ENCODE results near the gene DLK2. TPM values are rescaled to one million over a fixed set of nuclear protein-coding genes. Genes with fewer than 3 reads are reported as not detected.

The DLK2 gene
- total RNA-seq, 1 donor from 2014 or later = not detected

GRCh38 chr6:43445576-43445975 is 9.8 kb downstream of the DLK2 start:
- Histone ChIP-seq H3K79me2 (ENCODE audit: low read depth) (no peaks in the 10 kb centered on the region), H3K36me3 (no peaks in the 10 kb centered on the region), H3K9ac (no peak overlapping the region), H3K4me3 (no peak overlapping the region), H3K27ac (no peak overlapping the region), H4K20me1 (ENCODE audit: low read depth) (no peaks in the 10 kb centered on the region), H3K4me1 (no peaks in the 10 kb centered on the region), H3K4me2 (no peak overlapping the region), H2AFZ (replicated peaks) (no peak overlapping the region), H3K9me3 (ENCODE audit: low read depth) (no peaks in the 10 kb centered on the region), H3K27me3 (no peaks in the 10 kb centered on the region), H3F3A (ENCODE audit: low read depth) (no peaks in the 10 kb centered on the region)
- no peaks in the 10 kb centered on the region for H3K4me1 Mint-ChIP-seq
- H3K9me3 Mint-ChIP-seq = no peaks in the 10 kb centered on the region
- H3K27me3 Mint-ChIP-seq (ENCODE audit: insufficient read depth, low read depth) = peaks cover 3% of the 10 kb centered on the region
- no peak overlapping the region for H3K27ac Mint-ChIP-seq
- peaks cover 1% of the 10 kb centered on the region for H3K36me3 Mint-ChIP-seq
- H3K4me3 Mint-ChIP-seq = no peak overlapping the region
- DNase-seq (ENCODE audit: low spot score) = no peak
- TF ChIP-seq EZH2 (IDR thresholded peaks at IDR 0.05) (no peak), EZH2phosphoT487 (IDR thresholded peaks at IDR 0.05) (no peak)
- TF ChIP-seq, protein P1, sequence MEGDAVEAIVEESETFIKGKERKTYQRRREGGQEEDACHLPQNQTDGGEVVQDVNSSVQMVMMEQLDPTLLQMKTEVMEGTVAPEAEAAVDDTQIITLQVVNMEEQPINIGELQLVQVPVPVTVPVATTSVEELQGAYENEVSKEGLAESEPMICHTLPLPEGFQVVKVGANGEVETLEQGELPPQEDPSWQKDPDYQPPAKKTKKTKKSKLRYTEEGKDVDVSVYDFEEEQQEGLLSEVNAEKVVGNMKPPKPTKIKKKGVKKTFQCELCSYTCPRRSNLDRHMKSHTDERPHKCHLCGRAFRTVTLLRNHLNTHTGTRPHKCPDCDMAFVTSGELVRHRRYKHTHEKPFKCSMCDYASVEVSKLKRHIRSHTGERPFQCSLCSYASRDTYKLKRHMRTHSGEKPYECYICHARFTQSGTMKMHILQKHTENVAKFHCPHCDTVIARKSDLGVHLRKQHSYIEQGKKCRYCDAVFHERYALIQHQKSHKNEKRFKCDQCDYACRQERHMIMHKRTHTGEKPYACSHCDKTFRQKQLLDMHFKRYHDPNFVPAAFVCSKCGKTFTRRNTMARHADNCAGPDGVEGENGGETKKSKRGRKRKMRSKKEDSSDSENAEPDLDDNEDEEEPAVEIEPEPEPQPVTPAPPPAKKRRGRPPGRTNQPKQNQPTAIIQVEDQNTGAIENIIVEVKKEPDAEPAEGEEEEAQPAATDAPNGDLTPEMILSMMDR (IDR thresholded peaks at IDR 0.05) = no peak

DNA sequence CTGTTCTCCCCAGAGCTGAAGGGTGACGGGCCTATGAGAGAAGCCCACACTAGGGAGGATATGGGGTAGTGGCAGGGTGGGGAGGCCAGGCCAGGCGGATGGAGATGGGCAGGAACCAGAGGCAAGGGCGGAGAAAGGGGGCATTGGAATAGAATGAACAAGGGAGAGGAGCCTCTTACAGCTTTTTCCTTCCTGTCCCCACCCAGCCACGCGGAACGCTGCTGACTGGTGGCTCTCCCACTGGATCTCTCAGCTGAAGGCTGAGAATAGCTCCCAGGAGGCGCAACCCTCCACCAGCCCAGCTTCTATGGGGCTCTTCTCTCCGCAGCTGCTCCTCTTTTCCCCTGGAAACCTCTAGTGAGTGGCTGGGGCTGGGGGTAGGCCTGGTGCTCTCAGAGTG is 10.8 kb downstream of the DLK2 start:
- H3K4me1 ChIP-seq = no peaks in the 10 kb centered on the region
- Mint-ChIP-seq H3K9me3 (no peaks in the 10 kb centered on the region), H3K27ac (no peak overlapping the region), H3K4me1 (no peaks in the 10 kb centered on the region), H3K27me3 (ENCODE audit: insufficient read depth, low read depth) (peaks cover 3% of the 10 kb centered on the region), H3K36me3 (peaks cover 1% of the 10 kb centered on the region), H3K4me3 (no peak overlapping the region)
- no peaks in the 10 kb centered on the region for H3K27me3 ChIP-seq
- H2AFZ ChIP-seq (replicated peaks) = no peak overlapping the region
- no peaks in the 10 kb centered on the region for H3K79me2 ChIP-seq (ENCODE audit: low read depth)
- TF ChIP-seq EZH2 (IDR thresholded peaks at IDR 0.05) (no peak), EZH2phosphoT487 (IDR thresholded peaks at IDR 0.05) (no peak)
- TF ChIP-seq, protein P1 (IDR thresholded peaks at IDR 0.05) = no peak
- H3K4me2 ChIP-seq = no peak overlapping the region
- no peak overlapping the region for H3K27ac ChIP-seq
- no peak overlapping the region for H3K9ac ChIP-seq
- DNase-seq (ENCODE audit: low spot score) = no peak
- H3F3A ChIP-seq (ENCODE audit: low read depth) = no peaks in the 10 kb centered on the region
- no peaks in the 10 kb centered on the region for H4K20me1 ChIP-seq (ENCODE audit: low read depth)
- H3K4me3 ChIP-seq = no peak overlapping the region
- H3K9me3 ChIP-seq (ENCODE audit: low read depth) = no peaks in the 10 kb centered on the region
- no peaks in the 10 kb centered on the region for H3K36me3 ChIP-seq

DNA sequence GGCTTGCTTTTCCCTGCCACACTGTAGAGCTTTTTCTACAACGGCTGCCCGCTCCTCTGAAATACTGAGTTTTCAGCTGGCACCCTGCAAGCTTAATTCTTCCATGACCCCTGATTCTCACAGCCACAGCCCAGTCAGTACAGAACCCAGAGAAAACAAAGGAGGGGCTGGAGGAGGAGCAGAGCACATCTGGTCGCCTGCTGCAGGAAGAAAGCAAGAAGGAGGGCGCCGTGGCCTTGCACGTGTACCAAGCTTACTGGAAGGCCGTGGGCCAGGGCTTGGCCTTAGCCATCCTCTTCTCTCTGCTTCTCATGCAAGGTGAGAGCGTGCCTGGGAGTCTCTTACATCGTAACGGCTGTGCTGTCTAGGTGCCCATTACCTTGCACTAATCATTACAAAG is 11.3 kb downstream of the DLK2 start:
- no peak overlapping the region for H3K27ac Mint-ChIP-seq
- H3F3A ChIP-seq (ENCODE audit: low read depth) = no peaks in the 10 kb centered on the region
- no peak overlapping the region for H2AFZ ChIP-seq (replicated peaks)
- no peaks in the 10 kb centered on the region for H3K27me3 ChIP-seq
- H4K20me1 ChIP-seq (ENCODE audit: low read depth) = no peaks in the 10 kb centered on the region
- no peak overlapping the region for H3K9ac ChIP-seq
- no peaks in the 10 kb centered on the region for H3K79me2 ChIP-seq (ENCODE audit: low read depth)
- H3K36me3 Mint-ChIP-seq = peaks cover 1% of the 10 kb centered on the region
- TF ChIP-seq EZH2 (IDR thresholded peaks at IDR 0.05) (no peak), EZH2phosphoT487 (IDR thresholded peaks at IDR 0.05) (no peak)
- TF ChIP-seq, protein P1 (IDR thresholded peaks at IDR 0.05) = no peak
- H3K4me3 ChIP-seq = no peak overlapping the region
- no peak overlapping the region for H3K27ac ChIP-seq
- no peaks in the 10 kb centered on the region for H3K9me3 ChIP-seq (ENCODE audit: low read depth)
- H3K4me2 ChIP-seq = no peak overlapping the region
- no peaks in the 10 kb centered on the region for H3K4me1 Mint-ChIP-seq
- no peaks in the 10 kb centered on the region for H3K9me3 Mint-ChIP-seq
- no peaks in the 10 kb centered on the region for H3K36me3 ChIP-seq
- H3K27me3 Mint-ChIP-seq (ENCODE audit: insufficient read depth, low read depth) = peaks cover 3% of the 10 kb centered on the region
- H3K4me3 Mint-ChIP-seq = no peak overlapping the region
- DNase-seq (ENCODE audit: low spot score) = no peak
- no peaks in the 10 kb centered on the region for H3K4me1 ChIP-seq
